Eye (tissue), 1 donor: Measurements from ENCODE around the gene RNF167.

Experiments
- DNase-seq: peaks from one replicate; pipeline ENCODE4 v3.0.0-alpha.2; 2015

RNF167 gene

DNA sequence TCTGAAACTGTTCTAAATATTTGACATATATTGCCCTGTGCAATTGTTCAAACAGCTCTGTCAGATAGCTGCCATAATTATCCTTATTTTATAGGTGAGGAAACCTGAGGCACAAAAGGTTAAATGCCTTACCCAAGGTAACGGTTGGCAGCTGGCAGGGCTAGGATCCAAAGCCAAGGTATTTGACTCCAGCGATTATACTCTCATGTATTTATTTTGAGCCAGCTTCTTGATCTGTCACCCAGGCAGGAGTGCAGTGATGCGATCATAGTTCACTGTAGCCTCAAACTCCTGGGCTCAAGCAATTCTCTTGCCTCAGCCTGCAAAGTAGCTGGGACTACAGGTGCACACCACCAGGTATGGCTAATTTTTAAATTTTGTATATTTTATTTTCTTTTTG, 18.0 kb downstream of the RNF167 start:
- no peak for DNase-seq

DNA sequence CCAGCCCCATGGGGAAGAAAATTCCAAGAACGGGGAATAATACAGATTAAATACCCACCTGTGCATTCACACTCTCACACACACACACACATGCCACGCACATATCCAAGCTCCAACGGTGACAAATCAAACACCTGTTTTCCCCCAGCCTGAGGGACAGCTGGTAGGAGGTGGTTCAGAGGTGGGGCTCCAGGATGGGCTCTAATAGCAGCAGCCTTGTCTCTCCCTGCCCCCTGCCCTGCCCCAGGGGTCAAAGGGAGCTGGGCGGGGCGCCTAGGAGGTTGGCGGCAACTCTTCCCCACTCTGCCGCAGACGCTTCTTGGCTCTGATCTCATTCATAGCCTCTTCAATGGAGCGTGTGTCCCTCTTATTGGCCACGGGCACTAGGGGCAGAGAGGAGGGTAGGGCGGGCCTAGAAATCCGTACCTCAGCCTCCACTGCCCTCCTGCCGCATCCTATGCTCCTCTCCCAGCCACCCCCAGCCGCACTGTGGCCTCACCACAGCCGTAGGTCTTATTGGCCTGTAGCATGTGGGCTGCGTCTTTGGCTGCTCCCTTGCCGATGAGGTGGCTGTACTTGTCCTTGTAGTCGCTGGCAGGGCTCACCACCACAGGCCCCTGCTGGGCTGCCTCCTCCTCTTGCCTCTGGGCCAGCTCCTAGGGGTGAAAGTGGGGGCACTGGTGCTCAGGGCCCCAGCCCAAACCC, 19.3 kb downstream of the RNF167 start:
- no peak for DNase-seq

DNA sequence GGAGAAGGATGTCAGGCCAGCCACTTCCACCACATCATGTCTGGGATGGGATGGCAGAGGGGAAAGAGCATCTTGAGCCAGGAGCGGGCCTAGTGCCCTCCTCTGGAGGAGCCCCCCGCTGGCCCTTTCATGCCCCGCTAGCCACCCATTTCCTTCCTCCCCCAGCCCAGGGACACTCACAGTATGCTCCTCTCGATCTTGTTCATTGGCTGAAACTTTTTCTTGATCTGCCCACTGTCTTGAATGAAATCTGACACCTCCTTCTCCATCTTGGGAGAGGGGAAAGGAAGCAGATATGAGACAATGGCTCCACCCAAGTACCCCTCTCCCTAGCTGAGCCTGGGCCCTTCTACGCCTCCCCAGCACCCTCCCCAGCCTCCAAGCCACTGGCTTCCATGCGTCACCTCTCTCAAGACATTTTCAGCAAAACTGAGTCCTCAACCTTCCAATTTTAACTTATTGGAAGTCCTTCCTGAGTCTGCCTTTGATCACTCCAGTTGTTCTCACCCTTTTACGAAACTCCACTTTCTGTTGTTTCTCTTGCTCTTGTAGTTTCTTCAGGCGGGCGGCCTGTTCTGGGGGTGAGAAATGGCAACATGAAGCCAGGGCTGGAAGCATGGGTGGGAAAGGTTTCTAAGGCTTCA, 20.3 kb downstream of the RNF167 start:
- DNase-seq, result no peak

DNA sequence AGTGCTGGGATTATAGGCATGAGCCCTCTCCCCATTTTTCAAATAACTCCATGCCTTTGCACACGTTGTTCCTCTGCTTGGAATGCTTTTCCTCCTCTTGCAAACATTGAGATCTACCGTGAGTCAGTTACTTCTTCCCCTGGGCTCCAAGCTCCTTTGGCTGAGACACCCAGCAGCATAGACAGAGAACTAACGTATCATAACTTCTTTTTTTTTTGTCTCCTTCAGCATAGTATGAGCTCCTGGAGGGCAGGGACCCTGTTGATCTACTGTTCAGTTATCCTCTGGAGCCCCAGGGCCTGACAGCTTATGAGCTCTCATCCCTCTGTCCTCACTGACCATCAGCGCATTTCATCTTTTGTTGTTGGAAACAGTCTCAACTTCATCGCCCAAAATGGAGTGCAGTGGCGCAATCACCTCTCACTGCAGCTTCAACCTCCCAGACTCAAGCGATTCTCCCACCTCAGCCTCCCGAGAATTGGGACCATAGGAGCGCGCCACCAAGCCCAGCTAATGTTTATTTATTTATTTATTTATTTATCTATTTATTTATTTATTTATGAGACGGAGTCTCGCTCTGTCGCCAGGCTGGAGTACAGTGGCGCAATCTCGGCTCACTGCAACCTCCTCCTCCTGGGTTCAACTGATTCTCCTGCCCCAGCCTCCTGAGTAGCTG, 25.4 kb downstream of the RNF167 start:
- DNase-seq, result no peak

DNA sequence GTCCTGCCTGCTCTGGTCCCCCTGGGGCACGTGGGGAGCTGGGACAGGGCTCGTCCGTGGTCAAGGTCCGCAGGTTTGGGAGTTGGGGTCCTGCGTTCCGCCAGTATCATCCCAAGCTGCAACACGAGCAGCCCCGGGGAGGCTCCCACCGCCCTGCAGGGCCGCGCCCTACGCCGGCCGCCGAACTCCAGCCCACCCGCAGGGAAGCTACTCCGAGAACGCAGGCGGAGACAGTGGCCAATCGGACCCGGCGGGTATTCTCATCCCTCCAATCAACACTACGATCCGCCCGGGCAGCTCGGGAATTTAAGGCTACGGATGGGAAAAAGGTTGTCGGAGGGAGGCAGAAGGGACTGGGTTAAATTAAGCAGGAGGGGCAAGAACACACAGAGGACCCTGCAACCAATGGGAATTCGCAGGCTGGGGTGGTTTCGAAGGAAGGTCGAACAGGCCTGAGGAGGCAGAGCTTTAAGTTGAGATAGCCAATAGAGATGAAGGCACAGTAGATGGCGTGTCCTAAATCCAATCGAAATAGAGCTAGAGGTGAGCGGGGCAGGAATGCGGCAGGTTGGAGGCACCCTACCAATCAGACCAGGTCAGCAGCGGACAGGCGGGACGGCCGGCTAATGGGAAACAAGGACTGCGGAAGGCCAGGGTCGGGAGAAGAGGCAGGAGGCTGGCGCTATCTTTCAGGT, 26.9 kb downstream of the RNF167 start:
- DNase-seq, result peak; percentile 99

DNA sequence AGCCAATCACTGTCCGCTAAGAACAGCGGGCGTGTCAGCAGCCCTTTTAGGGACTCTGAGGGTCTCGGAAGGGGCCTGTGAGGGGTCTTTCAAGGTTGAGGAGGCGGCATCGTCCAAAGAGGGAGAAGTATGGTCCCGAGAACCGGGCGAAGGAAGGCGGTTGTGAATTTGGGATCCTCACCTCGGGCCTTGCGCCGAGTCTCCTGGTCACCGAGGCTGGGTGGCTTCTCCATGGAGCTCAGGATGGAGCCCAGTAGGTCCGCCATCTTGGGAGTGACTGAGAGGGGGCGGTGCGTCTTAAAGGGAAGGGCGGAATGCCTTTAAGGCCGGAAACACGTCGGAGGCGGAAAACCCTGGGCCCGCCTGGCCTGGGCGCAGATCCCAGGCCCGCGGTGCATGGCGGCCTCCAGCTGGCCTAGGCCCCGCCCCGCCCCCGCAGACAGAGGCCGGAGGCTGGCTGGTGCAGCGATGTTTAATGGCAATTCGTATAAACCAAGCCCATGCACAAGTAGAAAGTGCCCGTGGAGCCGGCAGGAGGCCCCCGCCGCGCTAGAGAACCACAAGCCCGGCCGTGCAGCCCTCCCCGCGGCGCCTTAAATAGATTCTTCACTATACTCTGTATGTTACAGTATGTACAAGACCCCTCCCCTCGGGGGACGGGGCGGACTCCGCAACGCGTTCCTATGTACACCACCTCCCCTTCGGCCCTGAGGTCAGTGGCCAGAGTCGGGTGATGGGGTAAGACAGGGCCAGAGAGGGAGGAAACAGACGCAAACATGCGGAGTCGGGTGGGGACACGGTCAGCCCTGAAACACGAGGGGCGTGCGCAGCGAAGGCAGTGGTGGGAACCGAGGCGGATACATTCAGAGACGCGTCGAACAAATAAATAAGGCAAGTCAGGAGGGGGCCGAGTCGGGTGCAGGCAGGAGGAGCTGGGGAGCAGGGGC, 27.7 kb downstream of the RNF167 start, which contains the start of gene SPAG7:
Gene SPAG7 (minus strand): TSS at position 279 of the 947 bp plus-strand sequence. CDS start 13 bp downstream, at position 266.
- peak; percentile 100 for DNase-seq

DNA sequence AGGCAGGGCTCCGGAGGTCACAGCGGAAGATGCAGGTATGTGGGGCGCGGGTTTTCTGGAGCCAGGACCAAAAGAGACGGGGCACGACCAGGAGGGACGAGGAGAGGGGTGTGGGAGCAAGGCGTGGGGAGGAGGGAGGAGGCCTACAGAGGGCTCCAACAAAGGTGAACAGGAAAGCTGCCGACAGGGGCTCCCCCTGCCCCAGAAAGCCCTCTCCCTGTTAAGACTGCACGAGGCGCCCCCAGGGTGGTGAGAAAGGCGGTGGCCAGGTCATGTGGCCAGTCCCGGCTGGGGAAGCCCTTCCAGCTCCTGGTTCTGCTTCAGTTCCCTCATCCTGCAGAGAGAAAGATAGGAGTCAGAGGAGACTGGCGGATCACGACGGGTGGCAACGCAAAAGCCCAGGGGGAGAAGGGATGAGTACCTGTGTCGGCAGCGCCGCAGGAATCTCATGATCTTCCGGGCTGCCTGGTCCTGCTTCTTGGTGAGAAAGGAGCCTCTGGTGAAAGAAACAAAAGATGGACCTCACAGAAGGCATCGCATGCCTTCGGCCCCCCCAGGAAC, 28.5 kb downstream of the RNF167 start:
- peak; percentile 71 for DNase-seq

DNA sequence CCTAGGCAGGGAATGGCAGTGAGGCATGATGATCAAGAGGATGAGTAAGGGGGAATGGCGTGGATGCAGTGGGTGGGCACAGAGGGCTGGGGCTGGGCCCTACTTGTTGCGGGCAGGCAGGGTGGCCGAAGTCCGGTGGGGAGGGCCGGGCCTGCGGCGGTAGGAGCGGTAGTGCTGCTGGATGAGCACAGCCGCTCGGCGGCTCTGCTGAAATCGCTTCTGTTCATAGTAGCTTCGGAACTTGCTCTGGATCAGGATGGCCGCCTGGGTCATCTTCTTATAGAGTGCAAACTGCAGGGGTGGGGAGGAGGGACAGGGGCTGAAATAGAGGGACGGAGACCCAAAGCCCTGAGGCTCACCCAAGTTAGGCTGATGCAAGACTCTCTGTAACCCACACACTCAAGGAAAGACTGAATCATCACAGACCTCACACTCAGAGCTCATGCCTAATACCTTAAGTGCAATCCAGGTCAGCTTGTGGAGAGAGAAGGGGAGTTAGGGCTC, 29.0 kb downstream of the RNF167 start:
- peak; percentile 35 for DNase-seq

DNA sequence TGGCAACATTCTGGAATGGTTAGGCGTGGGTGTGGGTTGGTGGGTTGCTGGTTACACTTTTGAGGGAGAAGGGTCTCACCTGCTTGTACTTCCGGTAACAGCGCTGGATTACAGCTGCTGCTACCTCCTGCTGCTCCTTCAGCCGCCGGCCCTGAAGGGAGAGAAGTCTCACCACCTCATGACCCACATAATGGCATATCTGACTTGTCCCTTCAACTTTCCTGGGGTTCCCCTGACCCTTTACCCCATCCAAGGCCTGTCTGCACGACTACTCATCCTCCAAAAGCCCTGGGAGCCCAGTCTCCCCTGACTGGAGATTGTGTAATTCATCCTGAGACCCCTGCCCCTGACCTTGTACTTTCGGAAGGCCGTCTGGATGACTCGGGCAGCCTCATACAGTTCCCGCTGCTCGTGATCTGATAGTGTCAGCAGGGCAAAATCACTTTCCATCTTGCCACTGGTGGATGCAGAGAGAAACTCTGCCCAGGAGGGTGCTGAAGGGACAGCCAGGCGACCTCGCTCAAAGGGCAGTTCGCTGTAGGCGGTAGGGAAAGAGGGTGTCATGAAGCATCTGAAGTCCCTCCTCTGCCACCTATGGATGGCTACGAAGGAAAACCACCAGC, 29.6 kb downstream of the RNF167 start:
- no peak for DNase-seq

DNA sequence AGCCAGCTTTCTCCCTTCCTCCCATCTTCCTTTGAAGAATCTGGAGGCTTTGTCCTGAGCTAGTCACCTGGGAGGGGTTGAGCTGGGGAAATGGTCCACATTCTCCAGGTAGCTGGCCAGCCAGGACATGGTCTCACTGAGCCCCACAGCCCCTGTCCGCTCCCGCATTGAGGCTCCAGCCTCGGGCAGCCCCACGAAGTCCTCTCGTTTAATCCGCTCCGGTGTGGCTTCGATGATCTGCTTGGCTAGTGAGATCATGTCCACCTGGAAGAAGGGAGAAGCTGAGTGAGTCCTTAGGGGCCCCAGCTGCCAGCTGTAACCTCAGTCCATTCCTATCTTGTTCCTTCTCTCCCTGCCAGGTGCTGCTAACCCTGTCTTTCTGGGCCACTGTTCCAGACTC, 30.2 kb downstream of the RNF167 start:
- DNase-seq, result no peak

DNA sequence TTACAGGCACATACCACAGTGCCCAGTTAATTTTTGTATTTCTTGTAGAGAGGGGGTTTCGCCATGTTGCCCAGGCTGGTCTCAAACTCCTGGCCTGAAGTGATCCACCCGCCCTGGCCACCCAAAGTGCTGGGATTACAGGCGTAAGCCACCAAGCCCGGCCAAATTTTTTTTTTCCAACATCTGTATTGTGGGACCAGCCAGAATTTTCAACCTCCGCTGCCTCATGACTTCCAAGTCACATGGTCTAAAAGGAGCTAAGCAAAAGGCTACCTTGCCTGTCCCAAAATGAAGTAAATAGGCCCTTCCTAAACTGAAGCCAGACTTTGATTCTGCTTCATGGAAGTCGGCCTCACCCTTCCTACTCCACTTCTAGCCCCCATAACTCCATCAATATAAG, 31.8 kb downstream of the RNF167 start:
- DNase-seq, result no peak

DNA sequence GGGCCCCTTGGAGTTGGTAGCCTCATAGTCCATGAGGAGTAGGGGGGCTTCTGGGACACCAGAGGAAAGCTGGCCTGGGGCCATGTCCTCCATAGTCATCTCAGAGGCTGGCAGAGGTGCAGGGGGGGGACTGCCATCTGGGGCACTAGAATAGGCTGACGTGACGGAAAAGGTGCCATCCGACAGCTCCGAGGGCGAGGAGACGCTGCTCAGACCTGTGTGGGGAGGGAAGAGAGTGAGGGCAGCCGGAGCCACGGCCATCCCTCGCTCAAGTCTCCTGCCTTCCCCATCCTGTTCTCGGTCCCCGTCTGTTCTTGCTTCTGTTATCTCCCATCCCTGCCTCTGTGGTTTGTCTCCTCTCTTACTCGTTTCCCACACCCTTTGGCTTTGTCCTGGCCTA, 32.3 kb downstream of the RNF167 start:
- DNase-seq, result no peak

DNA sequence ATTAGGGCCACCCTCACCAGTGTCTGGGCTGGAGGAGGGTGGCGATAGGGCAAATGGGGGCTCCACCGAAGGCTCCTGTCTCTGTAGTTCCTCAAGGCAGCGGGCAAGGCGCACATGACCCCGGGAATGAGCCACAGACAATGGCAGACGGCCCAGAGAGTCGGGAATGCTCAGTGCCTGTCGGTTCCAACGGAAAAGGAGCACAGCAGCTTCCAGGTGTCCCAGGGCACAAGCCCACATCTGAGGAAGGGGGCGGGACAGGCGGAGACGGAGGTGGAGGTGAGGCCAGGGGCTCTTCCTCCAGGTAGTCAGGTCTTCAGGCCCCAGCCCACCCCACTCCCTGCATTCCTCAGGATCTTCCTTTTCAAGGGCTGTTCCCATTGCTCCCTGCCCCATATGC, 32.7 kb downstream of the RNF167 start:
- DNase-seq, result no peak

DNA sequence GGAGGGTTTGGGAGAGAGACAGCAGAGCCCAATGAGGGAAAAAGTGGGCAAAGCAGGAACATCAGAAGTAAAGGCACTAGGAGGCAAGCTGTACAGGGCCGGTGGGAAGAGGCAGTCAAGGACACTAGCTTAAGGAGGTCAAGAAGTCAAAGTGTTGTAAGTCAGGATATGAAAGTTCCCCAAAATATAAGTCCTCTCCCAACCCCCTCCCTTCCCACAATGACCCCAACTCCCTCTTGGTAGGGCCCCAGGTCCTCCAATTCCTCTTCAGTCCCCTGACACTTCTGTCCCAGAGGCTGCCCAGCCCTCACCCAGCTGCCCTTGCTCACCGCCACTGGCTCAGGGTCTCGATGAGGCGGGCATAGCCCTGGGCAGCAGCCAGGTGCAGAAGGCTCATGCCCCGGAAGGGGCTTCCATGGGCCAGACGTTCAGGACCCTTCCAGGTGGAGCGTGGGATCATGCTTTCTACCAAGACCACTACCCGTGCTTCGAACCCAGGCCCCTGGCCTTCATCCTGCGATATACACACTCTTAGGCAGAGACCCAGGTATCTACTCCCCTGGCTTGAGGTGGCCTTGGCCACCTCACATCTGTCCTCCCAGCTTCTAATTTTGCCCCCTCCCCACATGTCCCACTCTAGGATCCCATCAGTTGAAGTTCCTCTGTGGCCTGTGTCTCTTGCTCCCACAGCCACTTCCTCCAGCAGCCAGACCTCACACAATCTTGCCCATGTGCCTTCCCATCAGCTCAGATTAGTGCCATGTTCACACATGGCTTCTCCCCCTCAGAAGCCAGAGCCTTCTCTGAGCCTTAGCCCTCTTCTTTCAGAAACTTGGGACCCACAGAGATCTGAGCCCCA, 33.4 kb downstream of the RNF167 start:
- no peak for DNase-seq

DNA sequence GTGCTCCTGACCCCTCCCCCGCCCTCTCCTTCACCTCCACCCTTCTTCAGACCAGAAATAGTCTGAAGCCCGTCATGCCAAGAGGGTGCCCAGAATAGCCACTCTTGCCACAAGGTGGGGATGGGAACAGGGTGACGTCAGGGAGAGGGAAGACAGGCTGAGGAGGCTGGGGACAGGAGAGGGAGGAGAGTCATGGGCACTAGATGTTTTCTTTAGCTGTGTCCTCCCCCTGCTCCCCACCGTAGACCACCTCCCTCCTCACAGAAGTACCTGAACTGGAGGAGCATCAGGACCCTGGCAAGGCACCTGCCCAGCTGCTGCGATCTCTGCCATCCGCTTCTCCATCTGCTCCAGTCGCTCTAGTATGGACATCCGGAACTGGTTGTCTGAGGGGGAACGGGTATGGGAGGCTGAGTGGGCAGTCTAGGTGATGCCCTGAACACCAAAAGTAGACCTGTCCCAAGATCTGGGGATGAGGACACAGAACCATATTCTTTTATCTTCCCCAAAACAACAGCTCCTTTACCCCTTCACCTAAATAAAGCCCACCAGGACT, 34.1 kb downstream of the RNF167 start:
- DNase-seq, result no peak

DNA sequence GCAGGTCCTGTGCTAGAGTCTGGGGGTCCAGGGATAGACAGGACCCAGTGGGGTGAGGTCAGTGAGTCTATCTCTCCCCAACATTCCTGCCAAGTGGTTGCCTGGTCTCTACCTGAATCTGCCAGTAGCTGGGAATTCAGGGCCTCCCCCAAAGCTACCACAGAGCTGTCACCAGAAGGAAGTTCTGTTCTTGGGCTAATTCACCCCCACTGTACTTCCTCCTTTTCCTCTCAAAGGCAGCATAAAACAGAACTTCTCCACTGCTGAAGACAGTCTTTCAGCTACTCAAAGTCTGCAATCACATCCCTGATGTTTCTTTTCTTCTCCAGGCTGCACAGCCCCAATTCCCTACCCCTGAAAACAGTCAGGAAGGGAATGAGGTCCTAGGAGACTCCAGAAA, 38.7 kb downstream of the RNF167 start:
- no peak for DNase-seq

DNA sequence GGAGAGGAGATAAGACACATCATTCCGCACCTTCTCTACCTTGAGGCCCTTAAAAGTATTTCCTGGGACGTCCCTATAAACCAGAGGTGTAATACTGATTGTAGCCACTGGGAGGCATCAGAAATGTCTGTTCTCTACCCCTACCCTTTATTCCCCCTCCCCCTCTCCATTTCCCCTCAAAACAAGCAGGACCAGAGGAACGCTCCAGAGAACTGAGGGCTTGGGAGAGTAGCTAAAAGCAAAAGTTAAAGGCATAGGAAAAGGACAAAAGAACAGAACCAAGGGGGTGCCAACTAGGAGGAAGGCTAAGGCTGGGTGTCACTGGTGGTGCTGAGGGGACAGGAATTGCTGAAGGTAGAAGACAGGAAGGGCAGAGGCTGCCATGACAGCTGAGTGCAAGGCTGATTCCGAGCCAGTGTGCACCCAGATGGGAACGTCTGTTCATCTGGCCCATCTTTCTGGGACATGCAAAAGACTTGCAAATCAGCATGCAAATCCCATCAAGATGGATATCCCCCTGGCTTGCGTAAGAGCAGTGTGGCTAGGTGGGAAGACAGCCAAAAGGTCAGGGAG, 40.7 kb downstream of the RNF167 start:
- DNase-seq, result peak; percentile 93

DNA sequence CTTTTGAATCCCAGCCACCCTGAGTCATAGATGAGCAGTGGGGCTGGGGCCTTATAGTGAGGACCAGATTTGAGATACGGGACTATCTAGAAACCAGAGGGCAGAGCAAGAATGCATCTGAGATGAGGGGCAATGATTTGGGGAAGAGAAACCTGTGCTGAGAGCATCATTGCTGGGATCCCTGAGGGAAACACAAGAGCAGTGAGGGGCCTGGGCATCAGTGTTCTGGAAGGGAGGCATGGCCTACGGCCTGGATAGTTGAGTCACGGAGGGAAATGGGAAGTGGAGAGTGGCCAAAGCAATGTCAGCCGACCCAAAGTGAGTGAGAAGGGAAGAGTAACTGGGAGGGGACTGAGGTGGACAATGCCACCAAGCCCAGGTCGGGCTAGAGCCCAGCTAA, 42.2 kb downstream of the RNF167 start:
- DNase-seq, result no peak

DNA sequence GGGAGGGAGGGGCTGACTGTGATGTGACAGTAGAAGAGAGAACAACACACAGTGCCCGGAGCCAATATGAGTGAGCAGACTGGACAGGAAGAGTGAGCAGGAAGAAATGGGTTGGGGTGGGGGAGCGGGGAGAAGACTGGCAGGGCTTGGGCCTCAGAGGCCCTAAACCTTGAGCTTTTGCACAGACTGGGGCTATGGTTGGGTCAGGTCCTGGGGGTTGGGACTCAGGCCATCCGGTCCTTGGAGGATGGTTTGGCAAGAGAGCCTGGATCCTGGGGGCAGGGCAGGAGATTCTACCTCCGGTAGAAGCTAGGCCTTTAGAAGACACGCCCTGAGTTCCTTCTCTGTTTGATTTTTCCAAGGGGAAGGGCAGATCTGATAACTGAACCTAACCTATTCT, 46.3 kb downstream of the RNF167 start:
- DNase-seq, result no peak
